ENCODE data around the gene TOP3B.

The TOP3B gene, protein sequence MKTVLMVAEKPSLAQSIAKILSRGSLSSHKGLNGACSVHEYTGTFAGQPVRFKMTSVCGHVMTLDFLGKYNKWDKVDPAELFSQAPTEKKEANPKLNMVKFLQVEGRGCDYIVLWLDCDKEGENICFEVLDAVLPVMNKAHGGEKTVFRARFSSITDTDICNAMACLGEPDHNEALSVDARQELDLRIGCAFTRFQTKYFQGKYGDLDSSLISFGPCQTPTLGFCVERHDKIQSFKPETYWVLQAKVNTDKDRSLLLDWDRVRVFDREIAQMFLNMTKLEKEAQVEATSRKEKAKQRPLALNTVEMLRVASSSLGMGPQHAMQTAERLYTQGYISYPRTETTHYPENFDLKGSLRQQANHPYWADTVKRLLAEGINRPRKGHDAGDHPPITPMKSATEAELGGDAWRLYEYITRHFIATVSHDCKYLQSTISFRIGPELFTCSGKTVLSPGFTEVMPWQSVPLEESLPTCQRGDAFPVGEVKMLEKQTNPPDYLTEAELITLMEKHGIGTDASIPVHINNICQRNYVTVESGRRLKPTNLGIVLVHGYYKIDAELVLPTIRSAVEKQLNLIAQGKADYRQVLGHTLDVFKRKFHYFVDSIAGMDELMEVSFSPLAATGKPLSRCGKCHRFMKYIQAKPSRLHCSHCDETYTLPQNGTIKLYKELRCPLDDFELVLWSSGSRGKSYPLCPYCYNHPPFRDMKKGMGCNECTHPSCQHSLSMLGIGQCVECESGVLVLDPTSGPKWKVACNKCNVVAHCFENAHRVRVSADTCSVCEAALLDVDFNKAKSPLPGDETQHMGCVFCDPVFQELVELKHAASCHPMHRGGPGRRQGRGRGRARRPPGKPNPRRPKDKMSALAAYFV

DNA sequence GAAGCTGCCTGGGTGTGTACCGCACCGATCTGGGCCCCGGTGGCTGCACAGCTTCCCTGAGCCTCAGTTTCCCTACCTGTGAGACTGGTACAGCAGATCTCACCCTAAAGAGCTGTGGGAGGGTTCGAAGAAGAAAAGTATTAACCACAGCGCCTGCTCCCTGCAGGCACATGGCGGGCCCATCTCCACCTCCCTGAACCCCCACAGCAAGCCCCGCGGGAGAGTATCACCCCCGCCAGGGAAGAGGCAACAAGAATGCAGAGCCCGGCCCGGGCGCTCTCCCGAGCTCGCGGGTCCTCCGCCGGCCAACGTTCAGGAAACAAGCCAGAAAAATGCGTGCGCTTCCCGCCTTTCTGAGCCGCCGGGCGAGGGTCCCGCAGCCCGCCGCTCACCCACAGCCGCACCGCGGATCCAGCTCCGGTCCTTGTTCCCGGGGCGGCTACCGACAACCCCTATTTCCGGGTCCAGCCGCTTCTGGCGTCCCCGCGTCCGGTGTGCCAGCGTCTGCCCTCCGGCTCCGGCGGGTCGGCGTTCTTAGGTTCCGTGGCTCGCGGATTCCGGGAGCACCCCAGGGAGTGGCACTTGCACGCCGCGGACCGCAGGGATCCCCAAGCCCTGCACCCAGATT, at the start of gene TOP3B:
TSS of gene TOP3B (minus strand) at position 450 of the 628 bp plus-strand sequence. CDS start 7,078 bp downstream, outside the sequence.
- peak within 1 kb of the TSS; percentile 100 for H3K4me3 ChIP-seq (ENCODE audit: low read depth, low read length)
- TF ChIP-seq, protein P1, sequence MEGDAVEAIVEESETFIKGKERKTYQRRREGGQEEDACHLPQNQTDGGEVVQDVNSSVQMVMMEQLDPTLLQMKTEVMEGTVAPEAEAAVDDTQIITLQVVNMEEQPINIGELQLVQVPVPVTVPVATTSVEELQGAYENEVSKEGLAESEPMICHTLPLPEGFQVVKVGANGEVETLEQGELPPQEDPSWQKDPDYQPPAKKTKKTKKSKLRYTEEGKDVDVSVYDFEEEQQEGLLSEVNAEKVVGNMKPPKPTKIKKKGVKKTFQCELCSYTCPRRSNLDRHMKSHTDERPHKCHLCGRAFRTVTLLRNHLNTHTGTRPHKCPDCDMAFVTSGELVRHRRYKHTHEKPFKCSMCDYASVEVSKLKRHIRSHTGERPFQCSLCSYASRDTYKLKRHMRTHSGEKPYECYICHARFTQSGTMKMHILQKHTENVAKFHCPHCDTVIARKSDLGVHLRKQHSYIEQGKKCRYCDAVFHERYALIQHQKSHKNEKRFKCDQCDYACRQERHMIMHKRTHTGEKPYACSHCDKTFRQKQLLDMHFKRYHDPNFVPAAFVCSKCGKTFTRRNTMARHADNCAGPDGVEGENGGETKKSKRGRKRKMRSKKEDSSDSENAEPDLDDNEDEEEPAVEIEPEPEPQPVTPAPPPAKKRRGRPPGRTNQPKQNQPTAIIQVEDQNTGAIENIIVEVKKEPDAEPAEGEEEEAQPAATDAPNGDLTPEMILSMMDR (IDR thresholded peaks at IDR 0.05; ENCODE audit: low read depth, low read length) = no peak

DNA sequence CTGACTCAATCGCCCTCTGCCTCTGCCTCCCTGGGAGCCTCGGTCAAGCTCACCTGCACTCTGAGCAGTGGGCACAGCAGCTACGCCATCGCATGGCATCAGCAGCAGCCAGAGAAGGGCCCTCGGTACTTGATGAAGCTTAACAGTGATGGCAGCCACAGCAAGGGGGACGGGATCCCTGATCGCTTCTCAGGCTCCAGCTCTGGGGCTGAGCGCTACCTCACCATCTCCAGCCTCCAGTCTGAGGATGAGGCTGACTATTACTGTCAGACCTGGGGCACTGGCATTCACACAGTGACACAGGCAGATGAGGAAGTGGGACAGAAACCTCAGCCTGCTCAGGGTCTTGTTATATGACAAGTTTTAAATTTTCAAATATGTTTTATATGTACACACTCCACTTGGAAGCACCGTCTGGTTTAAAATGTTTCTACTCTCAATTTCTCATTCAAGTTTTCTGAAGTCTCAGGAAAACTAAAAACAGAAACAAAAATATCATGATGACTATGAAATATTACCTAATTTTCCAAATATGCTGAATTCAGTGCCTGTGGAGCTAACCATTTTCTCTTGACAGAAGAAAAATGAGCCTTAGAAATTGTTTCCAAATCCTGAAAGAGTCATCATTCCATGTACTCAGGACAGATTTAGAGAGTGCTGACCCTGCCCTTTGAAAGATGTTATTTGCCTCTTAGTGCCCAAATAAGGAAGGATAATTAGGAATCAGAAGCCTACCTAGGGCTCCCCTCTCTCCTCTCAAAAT, 48.8 kb upstream of the TOP3B start:
- H3K4me3 ChIP-seq (ENCODE audit: low read depth, low read length) = no peak overlapping the region
- TF ChIP-seq, protein P1 (IDR thresholded peaks at IDR 0.05; ENCODE audit: low read depth, low read length) = no peak

DNA sequence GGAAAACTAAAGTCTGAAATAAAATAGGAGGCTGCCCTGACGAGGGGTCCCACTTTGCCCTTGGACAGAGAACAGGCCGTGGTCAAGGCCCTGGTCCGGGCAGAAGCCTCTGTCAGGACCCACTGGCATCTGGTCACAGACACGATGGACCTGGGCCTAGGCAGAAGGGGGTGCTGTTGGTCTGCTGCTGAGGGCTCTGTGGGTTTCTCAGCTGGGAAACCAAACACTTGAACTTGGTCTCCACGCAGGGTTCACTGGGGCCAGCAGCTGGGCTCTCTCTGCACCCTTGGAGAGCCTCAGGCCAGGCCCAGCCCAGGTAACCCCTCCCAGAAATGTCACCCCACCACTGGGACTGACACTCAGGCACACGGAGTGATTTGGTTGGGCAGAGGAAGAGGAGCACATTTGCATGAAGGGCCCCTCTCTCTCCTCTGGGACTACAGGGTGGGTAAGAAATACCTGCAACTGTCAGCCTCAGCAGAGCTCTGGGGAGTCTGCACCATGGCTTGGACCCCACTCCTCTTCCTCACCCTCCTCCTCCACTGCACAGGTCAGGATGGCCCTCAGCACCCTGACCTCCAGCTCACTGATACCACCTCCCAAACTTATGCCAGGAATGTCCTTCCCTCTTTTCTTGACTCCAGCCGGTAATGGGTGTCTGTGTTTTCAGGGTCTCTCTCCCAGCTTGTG, 48.1 kb upstream of the TOP3B start:
- no peak overlapping the region for H3K4me3 ChIP-seq (ENCODE audit: low read depth, low read length)
- TF ChIP-seq, protein P1 (IDR thresholded peaks at IDR 0.05; ENCODE audit: low read depth, low read length) = peak; percentile 60

DNA sequence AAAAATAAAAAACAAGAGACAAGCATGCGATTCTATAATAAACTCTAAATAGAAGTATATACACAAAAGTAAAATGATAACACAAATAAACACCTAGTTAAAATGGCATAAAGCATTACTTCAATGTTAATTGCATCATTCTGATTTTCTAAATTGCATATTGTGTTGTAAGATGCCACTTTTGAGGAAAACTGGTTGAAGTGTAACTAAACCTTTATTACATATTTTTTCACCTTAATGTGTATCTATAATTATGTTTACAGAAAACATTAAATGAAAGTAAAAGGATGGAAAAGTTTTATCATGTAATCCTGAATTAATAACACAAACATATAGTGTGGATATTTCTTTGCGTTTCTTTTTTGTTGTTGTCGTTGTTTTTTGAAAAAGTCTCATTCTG, 45.4 kb upstream of the TOP3B start:
- TF ChIP-seq, protein P1 (IDR thresholded peaks at IDR 0.05; ENCODE audit: low read depth, low read length) = no peak
- H3K4me3 ChIP-seq (ENCODE audit: low read depth, low read length) = no peak overlapping the region

DNA sequence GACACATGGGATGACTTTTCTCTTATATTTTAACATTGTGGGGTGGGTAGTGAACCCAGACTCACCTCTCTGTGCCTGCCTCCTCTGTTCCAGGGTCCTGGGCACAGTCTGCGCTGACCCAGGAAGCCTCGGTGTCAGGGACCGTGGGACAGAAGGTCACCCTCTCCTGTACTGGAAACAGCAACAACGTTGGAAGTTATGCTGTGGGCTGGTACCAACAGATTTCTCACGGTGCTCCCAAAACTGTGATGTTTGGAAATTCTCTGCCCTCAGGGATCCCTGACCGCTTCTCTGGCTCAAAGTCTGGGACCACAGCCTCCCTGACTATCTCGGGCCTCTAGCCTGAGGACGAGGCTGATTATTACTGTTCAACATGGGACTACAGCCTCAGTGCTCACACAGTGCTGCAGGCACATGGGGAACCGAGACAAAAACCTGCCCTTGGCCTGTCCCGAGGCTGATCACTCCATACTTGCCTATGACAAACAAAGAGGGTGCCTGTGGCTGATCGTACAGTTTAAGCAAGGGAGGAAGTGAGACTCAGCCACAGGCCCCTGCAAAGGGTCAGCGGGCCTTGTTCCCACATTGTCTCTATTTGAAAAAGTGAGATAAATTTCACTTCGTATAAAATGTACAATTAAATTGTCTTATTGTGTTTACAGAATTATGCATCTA, 43.7 kb upstream of the TOP3B start:
- TF ChIP-seq, protein P1 (IDR thresholded peaks at IDR 0.05; ENCODE audit: low read depth, low read length) = no peak
- H3K4me3 ChIP-seq (ENCODE audit: low read depth, low read length) = no peak overlapping the region
